SU-DHL-6 (cell line): ENCODE data around the gene DEDD2.

Experiments used
- H2AFZ ChIP-seq: fragments of 200-600 bp; sonication (generic); 2 replicates; pipeline ENCODE4 v1.6.1; 2014; ENCODE audit warnings: low read depth, mild to moderate bottlenecking, moderate library complexity, mixed read lengths, antibody characterized with exemption, low read length; ENCODE audit not compliant: severe bottlenecking
- H3F3A ChIP-seq: fragments of 200-600 bp; shearing (Covaris generic); 2 replicates; pipeline ENCODE4 v1.6.0; 2016; ENCODE audit warnings: antibody characterized with exemption, mild to moderate bottlenecking; ENCODE audit not compliant: insufficient read depth
- H3K27ac ChIP-seq: fragments of 200-600 bp; sonication (generic); 2 replicates; pipeline ENCODE4 v1.5.1; 2016; ENCODE audit warnings: low read depth, mild to moderate bottlenecking, low read length, moderate library complexity, mixed read lengths
- H3K27me3 ChIP-seq: fragments of 200-600 bp; sonication (generic), shearing (Covaris generic); 2 replicates; pipeline ENCODE4 v1.6.0; 2014; ENCODE audit warnings: mild to moderate bottlenecking, low read length
- H3K36me3 ChIP-seq: fragments of 200-600 bp; sonication (generic); 2 replicates; pipeline ENCODE4 v1.6.1; 2014; ENCODE audit warnings: mild to moderate bottlenecking, low read length, mixed read lengths
- H3K4me2 ChIP-seq: fragments of 300-600, 200-600 bp; shearing (Covaris generic), sonication (generic); 2 replicates; pipeline ENCODE4 v1.6.0; 2014; ENCODE audit warnings: low read length, low read depth, mild to moderate bottlenecking; ENCODE audit not compliant: poor library complexity, severe bottlenecking
- H3K4me3 ChIP-seq: fragments of 200-600 bp; sonication (generic); 2 replicates; pipeline ENCODE4 v1.5.1; 2014; ENCODE audit warnings: antibody characterized with exemption, low read length, mild to moderate bottlenecking, mixed read lengths; ENCODE audit not compliant: insufficient read depth, poor library complexity, severe bottlenecking
- H3K79me2 ChIP-seq: fragments of 200-600 bp; sonication (generic); 2 replicates; pipeline ENCODE4 v1.6.1; 2014; ENCODE audit warnings: mild to moderate bottlenecking, low read length, moderate library complexity; ENCODE audit not compliant: insufficient read depth
- H3K9ac ChIP-seq: fragments of 200-600 bp; sonication (generic); 2 replicates; pipeline ENCODE4 v1.7.0; 2014; ENCODE audit warnings: mild to moderate bottlenecking, low read length
- H3K9me2 ChIP-seq: fragments of 200-600 bp; sonication (generic); replicated peaks from 2 replicates; pipeline ENCODE4 v1.6.1; 2014; ENCODE audit warnings: low read length; ENCODE audit not compliant: insufficient read depth
- H3K9me3 ChIP-seq: fragments of 200-600 bp; sonication (generic); 2 replicates; pipeline ENCODE4 v1.6.1; 2014; ENCODE audit warnings: low read length, mixed read lengths; ENCODE audit not compliant: insufficient read depth
- H4K20me1 ChIP-seq: fragments of 200-600 bp; sonication (generic); 2 replicates; pipeline ENCODE4 v1.6.1; 2014; ENCODE audit warnings: low read depth, mild to moderate bottlenecking, antibody characterized with exemption, low read length, moderate library complexity, mixed read lengths
- EZH2phosphoT487 ChIP-seq: fragments of 200-600 bp; sonication (generic), shearing (Covaris generic); conservative IDR thresholded peaks from 2 replicates; pipeline ENCODE4 v1.6.1; 2018; ENCODE audit warnings: mild to moderate bottlenecking, antibody characterized with exemption, low read length, moderate library complexity, mixed read lengths
- TF ChIP-seq, protein P1 (sequence below): fragments of 200-600 bp; sonication (generic); IDR thresholded peaks from one replicate; pipeline ENCODE4 v1.5.1; 2017; ENCODE audit warnings: antibody characterized with exemption, mild to moderate bottlenecking, low read length, moderate library complexity; ENCODE audit not compliant: insufficient read depth, poor library complexity, severe bottlenecking

The DEDD2 gene

GRCh38 chr19:42216653-42217519 lies 591 bp downstream of the DEDD2 start:
- no peak for TF ChIP-seq EZH2phosphoT487
- TF ChIP-seq, protein P1, sequence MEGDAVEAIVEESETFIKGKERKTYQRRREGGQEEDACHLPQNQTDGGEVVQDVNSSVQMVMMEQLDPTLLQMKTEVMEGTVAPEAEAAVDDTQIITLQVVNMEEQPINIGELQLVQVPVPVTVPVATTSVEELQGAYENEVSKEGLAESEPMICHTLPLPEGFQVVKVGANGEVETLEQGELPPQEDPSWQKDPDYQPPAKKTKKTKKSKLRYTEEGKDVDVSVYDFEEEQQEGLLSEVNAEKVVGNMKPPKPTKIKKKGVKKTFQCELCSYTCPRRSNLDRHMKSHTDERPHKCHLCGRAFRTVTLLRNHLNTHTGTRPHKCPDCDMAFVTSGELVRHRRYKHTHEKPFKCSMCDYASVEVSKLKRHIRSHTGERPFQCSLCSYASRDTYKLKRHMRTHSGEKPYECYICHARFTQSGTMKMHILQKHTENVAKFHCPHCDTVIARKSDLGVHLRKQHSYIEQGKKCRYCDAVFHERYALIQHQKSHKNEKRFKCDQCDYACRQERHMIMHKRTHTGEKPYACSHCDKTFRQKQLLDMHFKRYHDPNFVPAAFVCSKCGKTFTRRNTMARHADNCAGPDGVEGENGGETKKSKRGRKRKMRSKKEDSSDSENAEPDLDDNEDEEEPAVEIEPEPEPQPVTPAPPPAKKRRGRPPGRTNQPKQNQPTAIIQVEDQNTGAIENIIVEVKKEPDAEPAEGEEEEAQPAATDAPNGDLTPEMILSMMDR: no peak
- Histone ChIP-seq H3K79me2 (peaks cover 45% of the 10 kb centered on the region), H3K27ac (peak overlapping the region; percentile 49), H4K20me1 (no peaks in the 10 kb centered on the region), H3K27me3 (no peaks in the 10 kb centered on the region), H3K4me2 (peak overlapping the region; percentile 68), H3K4me3 (peak overlapping the region; percentile 92), H3K9me2 (no peaks in the 10 kb centered on the region), H2AFZ (peak overlapping the region; percentile 66), H3K9me3 (no peaks in the 10 kb centered on the region), H3K36me3 (no peaks in the 10 kb centered on the region), H3F3A (no peaks in the 10 kb centered on the region), H3K9ac (peak overlapping the region; percentile 83)

- H3K4me3 ChIP-seq: no peak overlapping the region
- no peaks in the 10 kb centered on the region for H4K20me1 ChIP-seq
- no peak overlapping the region for H3K9ac ChIP-seq
- H3K9me2 ChIP-seq: no peaks in the 10 kb centered on the region
- H3K27me3 ChIP-seq: no peaks in the 10 kb centered on the region
- H3K79me2 ChIP-seq: peaks cover 28% of the 10 kb centered on the region
- no peak overlapping the region for H2AFZ ChIP-seq
- TF ChIP-seq, protein P1: no peak
- TF ChIP-seq EZH2phosphoT487: no peak
- no peaks in the 10 kb centered on the region for H3K36me3 ChIP-seq
- H3K27ac ChIP-seq: no peak overlapping the region
- H3F3A ChIP-seq: no peaks in the 10 kb centered on the region
- H3K4me2 ChIP-seq: no peak overlapping the region
- no peaks in the 10 kb centered on the region for H3K9me3 ChIP-seq
These were observed 2.5 kb downstream of the DEDD2 start for GRCh38 chr19:42214810-42215485.

DNA sequence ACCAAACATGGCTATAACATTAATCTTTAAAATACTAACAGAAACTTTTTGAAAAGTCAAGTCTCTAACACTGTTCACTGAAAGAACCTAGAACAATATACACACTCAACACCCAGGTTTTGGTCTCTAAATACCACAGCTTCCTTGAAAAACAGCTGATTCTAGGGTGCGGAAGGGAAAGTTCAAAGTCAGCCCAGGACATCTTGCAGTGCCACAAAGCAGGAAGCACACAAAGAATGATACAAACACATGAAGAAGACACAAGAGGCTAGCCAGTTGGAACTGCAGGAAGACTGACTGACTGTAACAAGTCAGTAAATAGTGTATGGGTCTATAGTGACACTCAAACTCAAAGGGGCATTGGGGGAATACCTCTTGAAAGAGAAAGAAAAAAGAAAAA lies 4.6 kb downstream of the DEDD2 start:
- Histone ChIP-seq H3K79me2 (peaks cover 28% of the 10 kb centered on the region), H3F3A (no peaks in the 10 kb centered on the region), H3K9me2 (no peaks in the 10 kb centered on the region), H3K4me3 (no peak overlapping the region), H3K27me3 (no peaks in the 10 kb centered on the region), H3K36me3 (no peaks in the 10 kb centered on the region), H3K4me2 (no peak overlapping the region), H4K20me1 (no peaks in the 10 kb centered on the region), H2AFZ (no peak overlapping the region), H3K9ac (no peak overlapping the region), H3K27ac (no peak overlapping the region), H3K9me3 (no peaks in the 10 kb centered on the region)
- TF ChIP-seq EZH2phosphoT487: no peak
- TF ChIP-seq, protein P1: no peak
